Measurements from ENCODE around the gene EPB41L4B.

EPB41L4B gene

DNA sequence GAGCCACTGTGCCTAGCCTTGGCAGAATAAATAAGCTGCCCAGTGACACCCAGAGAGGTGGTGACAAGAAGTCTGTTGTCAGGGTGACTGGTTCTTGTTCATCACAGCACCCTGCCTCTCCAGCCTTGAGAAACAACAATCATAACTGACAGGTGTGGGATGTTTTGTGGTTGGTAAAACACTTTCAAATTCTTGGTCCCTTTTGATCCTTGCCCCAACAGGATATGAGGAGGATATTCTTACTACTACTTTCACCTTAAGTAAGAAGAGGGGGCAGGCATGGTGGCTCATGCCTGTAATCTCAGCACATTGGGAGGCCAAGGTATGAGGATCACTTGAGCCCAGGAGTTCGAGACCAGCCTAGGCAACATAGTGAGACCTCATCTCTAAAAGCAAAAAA is 139.6 kb downstream of the EPB41L4B start:
- Histone ChIP-seq H3K9me3 (ENCODE audit: control insufficient read depth, insufficient read depth, low read length) (no peaks in the 10 kb centered on the region), H3K36me3 (ENCODE audit: control insufficient read depth, insufficient read depth, low read length) (no peaks in the 10 kb centered on the region), H3K9ac (ENCODE audit: low read depth, low read length) (no peak overlapping the region), H3K27me3 (ENCODE audit: control insufficient read depth, insufficient read depth, low read length) (no peaks in the 10 kb centered on the region), H3K4me1 (ENCODE audit: control insufficient read depth, insufficient read depth, low read length) (no peaks in the 10 kb centered on the region), H3K4me3 (ENCODE audit: low read depth, low read length) (no peak overlapping the region)

GRCh38 chr9:109179801-109180523 is 140.9 kb downstream of the EPB41L4B start:
- Histone ChIP-seq H3K27me3 (ENCODE audit: control insufficient read depth, insufficient read depth, low read length) (no peaks in the 10 kb centered on the region), H3K4me3 (ENCODE audit: low read depth, low read length) (no peak overlapping the region), H3K9me3 (ENCODE audit: control insufficient read depth, insufficient read depth, low read length) (no peaks in the 10 kb centered on the region), H3K9ac (ENCODE audit: low read depth, low read length) (no peak overlapping the region), H3K4me1 (ENCODE audit: control insufficient read depth, insufficient read depth, low read length) (no peaks in the 10 kb centered on the region), H3K36me3 (ENCODE audit: control insufficient read depth, insufficient read depth, low read length) (no peaks in the 10 kb centered on the region)

- no peaks in the 10 kb centered on the region for H3K36me3 ChIP-seq (ENCODE audit: control insufficient read depth, insufficient read depth, low read length)
- no peaks in the 10 kb centered on the region for H3K27me3 ChIP-seq (ENCODE audit: control insufficient read depth, insufficient read depth, low read length)
- H3K4me1 ChIP-seq (ENCODE audit: control insufficient read depth, insufficient read depth, low read length) = no peaks in the 10 kb centered on the region
- H3K4me3 ChIP-seq (ENCODE audit: low read depth, low read length) = no peak overlapping the region
- no peak overlapping the region for H3K9ac ChIP-seq (ENCODE audit: low read depth, low read length)
- H3K9me3 ChIP-seq (ENCODE audit: control insufficient read depth, insufficient read depth, low read length) = no peaks in the 10 kb centered on the region
Observed at GRCh38 chr9:109176963-109177362, 143.9 kb downstream of the EPB41L4B start.

DNA sequence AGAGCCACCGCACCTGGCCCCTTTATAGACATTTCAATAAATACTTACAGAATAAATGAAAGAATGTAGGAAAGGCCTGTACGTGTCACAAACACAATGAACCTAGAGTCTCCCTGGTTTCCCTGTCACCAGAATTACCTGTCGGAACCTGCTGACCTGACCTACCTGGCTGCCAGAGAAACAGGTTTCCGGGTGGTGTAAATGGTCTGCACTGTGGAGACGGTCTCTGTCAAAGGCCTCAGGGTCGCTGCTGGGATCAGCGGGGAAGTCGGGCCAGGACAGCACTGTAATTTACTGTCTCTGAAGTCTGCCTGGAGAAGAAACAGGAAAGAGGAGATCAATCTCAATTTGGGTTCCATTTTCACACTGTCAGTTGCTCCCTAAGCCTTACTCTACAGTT is 144.5 kb downstream of the EPB41L4B start:
- H3K4me3 ChIP-seq (ENCODE audit: low read depth, low read length) = no peak overlapping the region
- no peak overlapping the region for H3K9ac ChIP-seq (ENCODE audit: low read depth, low read length)
- no peaks in the 10 kb centered on the region for H3K9me3 ChIP-seq (ENCODE audit: control insufficient read depth, insufficient read depth, low read length)
- H3K4me1 ChIP-seq (ENCODE audit: control insufficient read depth, insufficient read depth, low read length) = no peaks in the 10 kb centered on the region
- H3K27me3 ChIP-seq (ENCODE audit: control insufficient read depth, insufficient read depth, low read length) = no peaks in the 10 kb centered on the region
- H3K36me3 ChIP-seq (ENCODE audit: control insufficient read depth, insufficient read depth, low read length) = no peaks in the 10 kb centered on the region

DNA sequence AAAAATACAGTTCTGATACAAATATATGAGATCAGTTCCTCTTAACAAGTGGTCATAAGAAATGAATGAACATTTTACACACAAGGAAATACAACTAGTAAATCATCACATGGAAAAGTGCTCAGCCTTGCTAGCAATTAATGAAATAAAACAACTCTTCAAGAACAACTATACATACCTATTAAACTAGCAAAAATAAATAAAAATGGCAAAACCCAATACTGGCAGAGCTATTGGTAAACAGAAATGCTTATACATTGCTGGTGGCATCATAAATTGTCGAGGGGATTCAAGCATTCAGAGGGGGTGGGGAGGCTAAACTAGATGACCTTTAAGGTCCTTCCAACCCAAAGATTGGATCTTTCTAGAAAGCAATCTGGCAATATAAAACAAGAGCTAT is 147.9 kb downstream of the EPB41L4B start:
- H3K4me3 ChIP-seq (ENCODE audit: low read depth, low read length) = no peak overlapping the region
- H3K9me3 ChIP-seq (ENCODE audit: control insufficient read depth, insufficient read depth, low read length) = no peaks in the 10 kb centered on the region
- no peaks in the 10 kb centered on the region for H3K4me1 ChIP-seq (ENCODE audit: control insufficient read depth, insufficient read depth, low read length)
- no peak overlapping the region for H3K9ac ChIP-seq (ENCODE audit: low read depth, low read length)
- H3K36me3 ChIP-seq (ENCODE audit: control insufficient read depth, insufficient read depth, low read length) = no peaks in the 10 kb centered on the region
- H3K27me3 ChIP-seq (ENCODE audit: control insufficient read depth, insufficient read depth, low read length) = peaks cover 9% of the 10 kb centered on the region

GRCh38 chr9:109171926-109172325 is 148.9 kb downstream of the EPB41L4B start:
- Histone ChIP-seq H3K4me1 (ENCODE audit: control insufficient read depth, insufficient read depth, low read length) (no peaks in the 10 kb centered on the region), H3K36me3 (ENCODE audit: control insufficient read depth, insufficient read depth, low read length) (no peaks in the 10 kb centered on the region), H3K4me3 (ENCODE audit: low read depth, low read length) (no peak overlapping the region), H3K27me3 (ENCODE audit: control insufficient read depth, insufficient read depth, low read length) (peaks cover 18% of the 10 kb centered on the region), H3K9me3 (ENCODE audit: control insufficient read depth, insufficient read depth, low read length) (no peaks in the 10 kb centered on the region), H3K9ac (ENCODE audit: low read depth, low read length) (no peak overlapping the region)

DNA sequence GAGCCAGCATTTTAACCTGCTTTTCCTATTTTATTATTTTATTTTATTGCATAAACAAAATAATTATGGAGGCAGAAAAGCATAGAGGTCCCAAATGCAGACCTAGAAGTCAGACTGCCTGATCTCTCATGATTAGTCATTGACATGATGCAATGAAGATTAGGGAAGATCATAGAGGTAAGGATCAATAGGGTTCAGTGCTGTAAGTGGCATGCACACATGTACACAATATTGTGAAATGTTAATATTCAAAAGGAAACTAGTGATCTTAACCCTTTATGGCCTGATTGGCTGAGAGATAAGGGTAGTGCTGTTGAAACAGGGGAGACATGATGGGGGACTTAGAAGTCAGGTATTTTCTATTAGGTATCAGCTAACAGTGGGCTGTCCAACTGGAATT is 152.7 kb downstream of the EPB41L4B start:
- Histone ChIP-seq H3K9ac (ENCODE audit: low read depth, low read length) (no peak overlapping the region), H3K27me3 (ENCODE audit: control insufficient read depth, insufficient read depth, low read length) (peaks cover 27% of the 10 kb centered on the region), H3K36me3 (ENCODE audit: control insufficient read depth, insufficient read depth, low read length) (no peaks in the 10 kb centered on the region), H3K4me3 (ENCODE audit: low read depth, low read length) (no peak overlapping the region), H3K9me3 (ENCODE audit: control insufficient read depth, insufficient read depth, low read length) (no peaks in the 10 kb centered on the region), H3K4me1 (ENCODE audit: control insufficient read depth, insufficient read depth, low read length) (no peaks in the 10 kb centered on the region)

GRCh38 chr9:109167716-109168115 is 153.1 kb downstream of the EPB41L4B start:
- no peaks in the 10 kb centered on the region for H3K36me3 ChIP-seq (ENCODE audit: control insufficient read depth, insufficient read depth, low read length)
- H3K4me1 ChIP-seq (ENCODE audit: control insufficient read depth, insufficient read depth, low read length) = no peaks in the 10 kb centered on the region
- no peaks in the 10 kb centered on the region for H3K9me3 ChIP-seq (ENCODE audit: control insufficient read depth, insufficient read depth, low read length)
- peak overlapping the region; percentile 60 for H3K4me3 ChIP-seq (ENCODE audit: low read depth, low read length)
- H3K9ac ChIP-seq (ENCODE audit: low read depth, low read length) = no peak overlapping the region
- H3K27me3 ChIP-seq (ENCODE audit: control insufficient read depth, insufficient read depth, low read length) = peaks cover 27% of the 10 kb centered on the region

GRCh38 chr9:109166771-109167601 is 153.9 kb downstream of the EPB41L4B start, which contains the start of gene FRRS1L:
TSS of gene FRRS1L (minus strand) at chr9:109167249. CDS start at chr9:109167138, 111 bp downstream.
- Histone ChIP-seq H3K9me3 (ENCODE audit: control insufficient read depth, insufficient read depth, low read length) (no peaks in the 10 kb centered on the region), H3K9ac (ENCODE audit: low read depth, low read length) (no peak within 1 kb of the TSS), H3K4me3 (ENCODE audit: low read depth, low read length) (peak within 1 kb of the TSS; percentile 63), H3K4me1 (ENCODE audit: control insufficient read depth, insufficient read depth, low read length) (no peaks in the 10 kb centered on the region), H3K36me3 (ENCODE audit: control insufficient read depth, insufficient read depth, low read length) (no peaks in the 10 kb centered on the region), H3K27me3 (ENCODE audit: control insufficient read depth, insufficient read depth, low read length) (peaks cover 27% of the 10 kb centered on the region)

- H3K27me3 ChIP-seq (ENCODE audit: control insufficient read depth, insufficient read depth, low read length) = peaks cover 27% of the 10 kb centered on the region
- no peak overlapping the region for H3K9ac ChIP-seq (ENCODE audit: low read depth, low read length)
- H3K36me3 ChIP-seq (ENCODE audit: control insufficient read depth, insufficient read depth, low read length) = no peaks in the 10 kb centered on the region
- H3K9me3 ChIP-seq (ENCODE audit: control insufficient read depth, insufficient read depth, low read length) = no peaks in the 10 kb centered on the region
- peak overlapping the region; percentile 63 for H3K4me3 ChIP-seq (ENCODE audit: low read depth, low read length)
- no peaks in the 10 kb centered on the region for H3K4me1 ChIP-seq (ENCODE audit: control insufficient read depth, insufficient read depth, low read length)
Observed at GRCh38 chr9:109166171-109166770, 154.6 kb downstream of the EPB41L4B start.

DNA sequence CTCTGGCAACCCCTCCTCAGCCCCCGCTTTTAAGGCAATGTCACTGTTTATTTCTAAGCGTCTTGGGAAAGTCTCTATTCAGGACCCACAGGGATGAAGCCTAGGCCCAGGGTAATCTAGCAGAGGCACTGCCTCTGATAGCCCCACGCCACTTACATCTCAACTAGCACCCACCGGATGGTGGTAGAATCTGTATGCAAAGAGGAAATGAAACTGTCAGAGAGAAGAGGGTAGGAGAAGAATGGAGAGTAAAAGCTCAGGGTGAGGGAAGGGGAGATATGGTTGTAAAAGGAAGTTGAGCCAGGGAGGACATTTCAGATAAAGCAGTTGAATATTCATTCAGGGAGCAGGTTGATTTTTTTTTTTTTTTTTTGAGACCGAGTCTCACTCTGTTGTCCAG is 156.8 kb downstream of the EPB41L4B start:
- no peak overlapping the region for H3K4me3 ChIP-seq (ENCODE audit: low read depth, low read length)
- peaks cover 27% of the 10 kb centered on the region for H3K27me3 ChIP-seq (ENCODE audit: control insufficient read depth, insufficient read depth, low read length)

More for the DNA sequence above, 156.8 kb downstream of the EPB41L4B start:
- no peaks in the 10 kb centered on the region for H3K9me3 ChIP-seq (ENCODE audit: control insufficient read depth, insufficient read depth, low read length)
- no peaks in the 10 kb centered on the region for H3K4me1 ChIP-seq (ENCODE audit: control insufficient read depth, insufficient read depth, low read length)
- no peak overlapping the region for H3K9ac ChIP-seq (ENCODE audit: low read depth, low read length)
- H3K36me3 ChIP-seq (ENCODE audit: control insufficient read depth, insufficient read depth, low read length) = no peaks in the 10 kb centered on the region
